Suppressor macrophage (primary cell): ENCODE data around the gene GHR.
A peak's percentile ranks its signal among the peaks of the same experiment; 100 is the strongest.
"Not testable (repeated sequence)": the region's sequence is repeated elsewhere in the genome, so short reads cannot be mapped to it uniquely, and the experiment has no call there.

ENCODE experiments used
- DNase-seq, 4 experiments: peaks; one replicate each; pipeline ENCODE4 v3.0.0-alpha.2; 2020 to 2022

Gene GHR

DNA sequence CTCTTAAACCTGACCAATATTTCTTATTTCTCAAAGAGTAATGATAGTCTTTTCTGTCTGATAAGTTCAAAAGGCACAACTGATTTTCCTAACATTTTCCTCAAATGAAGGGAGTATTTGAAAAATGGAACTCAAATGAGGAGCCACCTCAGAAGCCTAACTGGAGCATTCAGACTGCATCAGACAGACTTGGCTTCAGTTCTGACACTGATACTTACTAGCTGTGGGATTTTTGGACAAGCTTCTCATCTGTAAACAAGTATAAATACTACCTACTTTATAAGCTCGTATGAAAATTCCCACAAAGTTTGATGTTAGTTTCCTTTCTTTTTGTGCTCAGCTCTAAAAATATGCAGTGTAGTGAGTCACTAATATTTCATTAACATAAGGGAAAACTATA lies 225.7 kb downstream of the GHR start:
- DNase-seq = no peak

DNA sequence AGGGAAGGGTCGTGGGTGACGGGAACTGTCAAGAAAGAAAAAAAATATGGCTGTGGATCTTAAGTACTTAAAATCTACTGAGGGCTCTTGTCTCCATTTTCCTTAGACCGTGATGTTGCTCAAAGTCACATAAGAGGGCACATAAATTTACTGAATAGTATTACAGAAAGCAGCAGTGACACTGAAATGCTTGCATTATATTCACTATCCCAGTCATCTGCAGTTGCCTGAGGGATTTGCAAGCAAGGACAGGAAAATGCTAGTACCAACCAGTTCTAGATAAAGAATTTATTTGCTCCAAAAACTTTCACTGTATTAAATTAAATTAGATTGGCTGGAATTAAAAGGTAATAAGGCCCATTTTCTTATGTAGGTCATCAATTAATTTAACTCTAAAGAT lies 226.8 kb downstream of the GHR start:
- DNase-seq = no peak

DNA sequence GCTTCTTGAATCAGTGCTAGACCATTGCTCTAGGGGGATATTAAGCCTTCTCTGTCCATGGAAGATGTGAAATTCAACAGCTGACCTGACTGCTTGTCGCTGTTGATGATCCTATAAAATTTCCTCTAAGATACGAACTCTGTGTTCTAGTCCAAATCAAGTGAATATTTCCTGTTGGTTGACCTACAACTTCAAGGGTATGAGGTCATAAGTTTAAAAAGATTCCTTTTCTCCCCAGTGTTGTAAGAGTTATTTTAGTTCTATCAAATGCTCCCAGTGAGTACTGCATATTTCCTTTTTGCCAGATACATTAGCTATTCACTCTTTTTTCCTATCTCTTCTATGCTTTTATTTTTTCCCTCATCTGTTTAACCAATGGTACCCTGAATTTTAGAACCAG lies 230.5 kb downstream of the GHR start:
- no peak for DNase-seq

DNA sequence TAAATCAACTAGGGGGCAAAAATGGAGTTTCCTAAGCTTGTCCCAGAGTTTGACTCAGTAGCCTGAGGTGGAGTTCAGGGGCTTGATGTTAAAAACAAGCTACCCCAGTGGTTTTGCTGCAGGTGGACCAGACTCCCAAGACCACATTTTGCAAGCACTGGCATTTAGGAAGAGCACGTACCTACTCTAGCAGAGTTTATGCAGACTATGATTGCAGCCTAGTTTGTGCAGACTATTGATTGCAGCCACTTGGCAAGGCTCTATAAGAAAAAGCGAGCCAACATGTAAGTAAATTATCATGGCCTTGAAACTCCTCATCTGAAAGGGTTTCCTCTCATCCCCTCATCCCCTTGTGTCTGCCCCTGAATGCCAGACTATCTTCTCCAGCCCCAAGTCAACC lies 231.4 kb downstream of the GHR start:
- DNase-seq = no peak

DNA sequence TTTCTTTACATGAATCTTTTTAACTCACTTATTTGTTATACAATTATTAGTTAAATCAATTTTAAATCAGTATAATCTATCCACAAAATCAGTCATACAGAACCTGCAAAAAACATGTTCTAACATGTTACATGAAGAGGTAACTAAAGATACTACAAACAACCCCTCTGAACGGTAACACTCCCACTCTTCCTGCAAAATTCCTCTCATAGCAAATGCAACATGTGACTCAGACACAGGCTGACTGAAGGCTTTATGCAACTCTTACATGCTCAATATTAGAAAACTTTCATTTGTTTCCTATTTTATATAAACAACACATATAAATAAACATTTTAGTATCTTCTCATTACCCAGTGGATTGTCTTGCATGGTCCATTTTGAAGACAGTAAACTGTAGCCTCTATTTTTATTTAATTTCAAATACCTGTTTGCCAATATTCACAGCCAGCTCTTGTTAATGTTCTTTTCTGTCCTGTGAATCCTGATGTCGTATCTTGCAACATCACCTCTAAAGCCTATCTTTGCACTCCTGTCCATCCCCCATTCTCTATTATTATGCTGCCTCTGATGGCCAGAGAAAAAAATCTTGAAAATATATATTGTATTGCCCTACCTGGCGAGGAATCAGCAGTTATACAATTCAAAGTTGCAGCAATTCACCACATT lies 232.9 kb downstream of the GHR start:
- peak in 3 of 4 experiments; percentile 4 to 12 (median 5) for DNase-seq

DNA sequence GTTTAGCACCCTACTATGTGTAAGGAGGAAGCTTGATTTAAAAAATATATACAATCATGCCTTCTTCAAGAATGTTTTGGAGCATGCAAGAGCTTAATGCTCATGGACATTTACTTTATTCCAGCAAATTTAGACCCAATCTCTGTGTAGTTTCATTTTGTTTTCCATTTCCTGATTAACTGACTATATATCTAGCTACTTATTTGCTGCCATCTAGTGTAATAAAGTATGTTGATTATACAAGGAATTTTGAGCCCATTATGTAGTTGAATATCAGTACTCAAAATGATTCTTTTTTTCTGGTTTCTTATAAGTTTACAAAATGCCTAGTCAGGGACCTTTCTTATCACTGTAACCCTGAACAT lies 233.4 kb downstream of the GHR start:
- DNase-seq = peak in 2 of 4 experiments; percentile 10 to 26

DNA sequence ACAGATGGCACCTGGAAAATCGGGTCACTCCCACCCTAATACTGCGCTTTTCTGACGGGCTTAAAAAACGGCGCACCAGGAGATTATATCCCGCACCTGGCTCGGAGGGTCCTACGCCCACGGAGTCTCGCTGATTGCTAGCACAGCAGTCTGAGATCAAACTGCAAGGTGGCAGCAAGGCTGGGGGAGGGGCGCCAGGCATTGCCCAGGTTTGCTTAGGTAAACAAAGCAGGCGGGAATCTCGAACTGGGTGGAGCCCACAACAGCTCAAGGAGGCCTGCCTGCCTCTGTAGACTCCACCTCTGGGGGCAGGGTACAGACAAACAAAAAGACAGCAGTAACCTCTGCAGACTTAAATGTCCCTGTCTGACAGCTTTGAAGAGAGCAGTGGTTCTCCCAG lies 236.6 kb downstream of the GHR start:
- not testable (repeated sequence) for DNase-seq

DNA sequence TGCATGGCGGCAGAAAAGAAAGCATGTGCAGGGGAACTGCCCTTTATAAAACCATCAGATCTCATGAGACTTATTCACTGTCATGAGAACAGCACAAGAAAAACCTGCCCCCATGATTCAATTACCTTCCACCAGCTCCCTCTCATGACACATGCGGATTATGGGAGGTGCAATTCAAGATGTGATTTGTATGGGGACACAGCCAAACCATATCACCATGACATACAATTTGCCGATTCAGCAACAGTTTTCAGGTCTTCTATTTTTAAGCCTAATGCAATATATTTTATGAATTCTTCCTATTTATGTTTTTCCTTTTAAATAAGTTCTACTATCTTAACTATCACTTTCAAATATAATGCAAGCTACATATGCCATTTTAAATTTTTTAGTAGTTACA lies 242.6 kb downstream of the GHR start:
- no peak for DNase-seq

DNA sequence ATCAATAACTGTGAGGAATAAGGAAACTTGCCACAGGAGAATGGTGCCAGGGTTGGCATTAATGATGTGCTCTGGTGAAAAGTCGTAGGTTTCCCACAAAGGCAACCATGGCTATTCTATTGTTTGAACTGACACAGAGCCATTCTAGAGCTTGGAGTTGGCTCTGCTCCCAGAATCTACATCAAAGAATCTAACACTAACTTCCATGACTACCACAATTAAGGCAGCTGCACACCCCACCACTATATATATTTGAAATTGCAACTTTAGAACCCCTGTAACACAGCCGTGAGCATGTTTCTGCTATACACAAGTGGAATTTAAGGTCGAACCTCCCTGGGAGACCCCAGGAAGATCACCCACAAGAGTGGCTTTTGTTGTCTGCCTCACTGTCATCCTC lies 243.6 kb downstream of the GHR start:
- DNase-seq = no peak

DNA sequence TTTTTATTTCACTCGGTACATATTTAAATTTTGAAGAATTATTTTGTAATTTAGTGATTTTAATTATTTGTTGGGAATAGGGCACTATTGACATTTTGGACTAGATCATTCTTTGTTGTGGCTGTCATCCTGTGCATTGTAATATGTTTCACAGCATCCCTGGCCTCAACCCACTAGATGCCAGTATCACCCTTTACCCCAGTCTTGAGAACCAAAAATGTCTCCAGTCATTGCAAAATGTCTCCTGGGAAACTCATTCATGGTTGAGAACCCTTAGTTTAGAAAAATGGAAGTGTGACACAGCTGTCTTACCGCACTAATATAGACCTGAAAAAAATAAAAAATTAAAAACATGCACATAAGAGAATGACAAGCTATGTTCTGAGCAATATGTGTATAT lies 245.0 kb downstream of the GHR start:
- no peak for DNase-seq

DNA sequence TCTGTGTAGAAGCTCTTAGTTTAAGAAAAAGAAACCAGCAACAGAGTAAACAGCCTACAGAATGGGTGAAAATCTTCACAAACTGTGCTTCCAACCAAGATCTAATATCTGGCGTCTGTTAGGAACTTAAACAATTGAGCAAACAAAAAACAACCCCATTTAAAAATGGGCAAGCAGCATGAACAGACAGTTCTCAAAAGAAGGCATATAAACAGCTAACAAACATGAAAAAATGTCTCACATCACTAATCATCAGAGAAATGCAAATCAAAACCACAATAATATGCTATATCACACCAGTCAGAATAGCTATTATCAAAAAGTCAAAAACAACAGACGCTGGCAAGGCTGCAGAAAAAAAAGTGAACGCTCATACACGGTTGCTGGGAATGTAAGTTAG lies 249.7 kb downstream of the GHR start:
- DNase-seq = no peak

DNA sequence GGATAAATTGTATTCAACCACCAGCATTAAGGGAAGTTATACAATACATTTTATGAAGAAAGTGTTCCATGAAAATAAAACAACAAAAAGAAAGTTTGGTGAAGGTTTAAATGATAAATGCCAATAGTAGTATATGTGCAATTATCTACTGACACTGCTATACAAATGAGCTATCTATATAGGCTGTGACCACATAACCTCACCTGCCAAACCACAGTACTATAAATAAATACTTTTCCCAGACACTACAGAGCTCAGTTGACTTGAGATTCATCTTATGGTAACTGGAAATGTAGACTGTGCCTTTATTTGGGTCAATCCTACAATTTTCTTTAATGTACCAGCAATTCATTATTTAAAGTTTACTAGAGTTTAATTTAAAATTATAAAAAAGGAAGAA lies 252.4 kb downstream of the GHR start:
- DNase-seq = no peak

DNA sequence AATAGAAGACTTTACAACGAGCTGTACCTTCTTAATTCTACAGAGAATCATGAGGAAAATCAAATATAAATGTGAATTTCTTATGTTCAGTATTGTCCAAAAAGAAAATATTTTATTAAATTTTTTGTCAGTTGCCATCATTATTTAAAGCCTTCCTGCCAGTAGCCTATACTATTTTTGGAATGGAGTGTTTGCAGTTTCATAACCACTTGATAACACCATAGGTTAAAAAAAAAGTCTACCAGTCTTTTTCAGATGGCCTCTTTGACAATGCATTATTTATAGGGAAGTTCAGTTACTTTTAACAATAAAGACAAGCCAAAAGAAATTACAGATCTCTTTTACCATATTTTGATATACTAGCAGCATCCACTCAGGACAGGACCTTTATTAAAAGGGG lies 253.1 kb downstream of the GHR start:
- DNase-seq = no peak

DNA sequence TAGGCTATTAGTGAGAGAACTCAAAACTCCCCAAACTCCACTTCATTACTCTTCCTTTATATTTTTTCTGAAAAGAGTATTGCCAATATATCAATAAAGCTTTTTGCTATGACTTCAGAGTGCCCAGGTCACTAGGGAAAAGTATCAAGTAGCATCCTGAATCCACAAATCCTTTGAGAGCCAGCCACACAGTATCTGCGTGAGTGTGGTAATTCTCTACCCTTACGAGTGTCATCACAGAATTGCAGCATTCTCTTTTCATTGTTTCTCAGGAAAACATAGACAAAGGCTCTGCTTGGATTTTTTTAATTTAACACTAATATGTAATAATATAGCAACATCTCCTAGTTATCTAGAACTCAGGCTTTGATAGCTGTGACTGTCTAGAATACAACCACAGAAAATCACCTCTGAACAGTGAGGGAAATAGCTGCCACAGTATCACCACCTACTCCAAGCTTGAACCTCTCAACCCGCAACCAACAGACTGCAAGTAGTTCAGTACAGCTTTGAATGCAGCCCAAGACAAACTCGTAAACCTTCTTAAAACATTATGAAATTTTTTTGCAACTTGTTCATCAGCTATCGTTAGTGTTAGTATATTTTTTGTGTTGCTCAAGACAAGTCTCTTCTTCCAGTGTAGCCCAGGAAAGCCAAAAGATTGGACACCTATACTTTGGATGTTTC lies 254.1 kb downstream of the GHR start:
- no peak for DNase-seq

DNA sequence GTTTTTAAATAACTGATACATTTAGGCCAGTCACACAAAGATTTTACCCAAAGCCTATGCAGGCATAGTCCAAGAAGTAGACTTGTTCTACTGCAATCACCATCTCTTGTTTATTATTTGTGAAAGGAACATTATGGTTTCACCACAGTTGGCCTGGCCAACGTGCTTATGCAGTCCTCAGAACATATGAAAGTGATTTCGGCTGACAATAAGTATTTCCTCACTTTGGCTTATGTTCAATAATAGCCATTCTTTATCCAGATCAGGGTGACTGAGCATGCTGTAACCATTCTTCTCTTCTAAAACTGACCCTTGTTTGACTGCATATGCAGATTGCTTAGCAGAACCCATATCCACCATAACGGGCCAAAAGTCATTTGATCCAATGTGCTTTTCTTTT lies 256.8 kb downstream of the GHR start:
- no peak for DNase-seq

DNA sequence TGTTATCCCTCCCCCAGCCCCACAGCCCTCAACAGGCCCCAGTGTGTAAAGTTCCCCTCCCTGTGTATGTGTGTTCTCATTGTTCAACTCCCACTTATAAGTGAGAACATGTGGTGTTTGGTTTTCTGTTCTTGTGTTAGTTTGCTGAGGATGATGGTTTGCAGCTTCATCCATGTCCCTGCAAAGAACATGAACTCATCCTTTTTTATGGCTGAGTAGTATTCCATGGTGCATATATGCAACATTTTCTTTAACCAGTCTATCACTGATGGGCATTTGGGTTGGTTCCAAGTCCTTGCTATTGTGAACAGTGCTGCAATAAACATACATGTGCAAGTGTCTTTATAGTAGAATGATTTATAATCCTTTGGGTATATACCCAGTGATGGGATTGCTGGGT lies 261.8 kb downstream of the GHR start:
- not testable (repeated sequence) for DNase-seq

DNA sequence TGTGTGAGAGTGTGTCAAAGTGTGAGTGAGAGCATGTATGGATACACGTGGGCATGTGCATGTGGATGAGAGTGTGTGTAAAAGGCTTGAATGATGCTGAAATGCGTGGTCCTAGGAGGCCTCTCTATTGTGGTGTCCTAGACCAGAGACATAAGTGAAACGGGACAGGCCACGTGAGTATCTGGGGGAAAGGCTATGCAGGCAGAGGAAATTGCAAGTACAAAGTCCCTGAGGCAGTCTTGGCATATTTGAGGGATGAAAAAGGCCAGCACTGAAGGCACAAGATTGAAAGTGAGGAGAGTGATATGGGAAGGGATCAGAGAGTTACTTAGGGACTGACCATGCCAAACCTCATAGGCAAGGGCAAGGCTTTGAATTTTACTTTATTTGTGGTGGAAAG lies 266.2 kb downstream of the GHR start:
- no peak for DNase-seq

DNA sequence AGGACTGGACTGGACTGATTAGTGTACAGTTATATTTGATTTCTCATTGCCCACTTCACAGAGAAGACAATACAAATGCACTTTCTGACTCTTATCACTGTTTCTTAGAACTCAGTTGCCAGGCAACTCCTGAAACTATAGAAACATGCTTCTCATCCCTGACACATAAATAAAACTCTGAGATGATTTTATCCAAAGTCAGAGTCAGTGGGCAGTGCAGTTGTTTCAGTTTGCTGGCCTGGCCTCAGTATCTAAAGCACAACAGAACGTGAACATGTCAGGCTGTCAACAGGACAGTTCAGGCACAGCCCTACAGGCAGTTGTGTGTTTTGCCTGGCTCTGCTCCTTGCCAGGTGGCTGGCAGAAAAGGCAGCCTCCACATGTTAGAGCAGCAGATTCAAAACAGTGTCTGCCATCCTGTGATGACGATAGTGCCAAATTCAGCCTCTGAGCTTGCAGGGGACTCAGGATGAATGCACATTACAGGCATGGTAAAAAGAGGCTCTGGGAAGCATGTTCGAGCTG lies 268.2 kb downstream of the GHR start:
- no peak for DNase-seq

DNA sequence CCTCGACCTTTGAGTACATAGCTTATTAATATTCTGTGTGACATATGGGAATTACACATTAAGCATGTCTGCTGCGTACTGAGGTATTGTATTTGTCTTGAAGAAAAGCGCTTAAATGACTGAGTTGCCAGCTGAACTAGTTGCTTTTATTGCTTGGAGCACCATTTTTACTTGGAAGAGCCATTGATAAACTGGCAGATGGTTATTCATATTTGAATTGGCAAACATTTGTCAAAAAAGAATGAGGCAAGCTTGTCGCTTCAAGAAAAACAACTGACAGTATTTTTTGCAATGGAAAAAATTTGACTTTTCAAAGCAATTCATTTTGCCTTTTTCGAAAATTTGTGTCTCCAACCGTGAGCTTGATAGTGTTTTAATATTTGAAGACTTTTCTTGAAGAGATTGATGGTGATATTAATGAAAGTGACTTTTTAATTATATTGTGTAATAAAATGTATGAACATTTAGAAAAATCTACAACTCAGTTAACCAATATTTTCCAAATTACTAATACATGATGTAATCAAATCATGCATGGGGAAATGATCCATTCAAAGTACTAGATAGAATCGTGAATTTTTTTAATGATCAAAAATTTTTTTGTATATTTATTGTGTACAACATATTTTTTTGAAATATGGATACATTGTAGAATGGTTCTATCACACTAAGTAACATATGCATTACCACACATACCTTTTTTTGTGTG lies 278.3 kb downstream of the GHR start:
- no peak for DNase-seq

DNA sequence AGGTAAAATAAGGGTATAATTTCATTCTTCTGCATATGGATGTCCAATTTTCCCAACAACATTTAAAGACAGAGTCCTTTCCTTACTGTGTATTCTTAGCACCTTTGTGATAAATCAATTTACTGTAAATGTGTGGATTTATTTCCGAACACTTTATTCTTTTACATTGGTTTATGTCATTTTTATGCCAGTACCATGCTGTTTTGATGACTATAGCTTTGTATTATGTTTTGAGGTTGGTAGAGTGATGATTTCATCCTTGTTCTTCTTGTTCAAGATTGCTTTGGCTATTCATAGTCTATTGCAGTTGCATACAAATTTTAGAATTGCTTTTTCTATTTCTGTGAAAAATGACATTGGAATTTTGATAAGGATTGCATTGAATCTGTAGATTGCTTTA lies 280.0 kb downstream of the GHR start:
- DNase-seq = no peak

DNA sequence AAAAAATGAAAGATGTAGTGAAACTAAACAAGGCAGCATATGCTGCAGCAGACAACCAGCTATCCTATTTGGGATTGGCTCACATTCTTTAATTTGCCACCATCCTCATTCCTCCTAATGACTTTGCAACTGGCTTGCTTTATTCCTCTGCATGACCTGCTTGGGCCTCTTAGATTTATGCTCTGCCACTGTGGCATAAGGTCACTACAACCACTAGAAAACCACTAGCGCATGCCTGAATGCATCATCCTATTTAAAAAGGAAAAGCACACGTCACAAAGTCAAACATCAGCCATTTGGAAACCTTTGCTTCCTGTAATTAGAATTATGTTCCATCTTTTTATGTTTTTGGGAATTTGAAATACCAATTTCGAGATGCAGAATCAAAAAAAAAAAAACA lies 292.5 kb downstream of the GHR start:
- peak; percentile 33 to 69 (median 50) for DNase-seq

DNA sequence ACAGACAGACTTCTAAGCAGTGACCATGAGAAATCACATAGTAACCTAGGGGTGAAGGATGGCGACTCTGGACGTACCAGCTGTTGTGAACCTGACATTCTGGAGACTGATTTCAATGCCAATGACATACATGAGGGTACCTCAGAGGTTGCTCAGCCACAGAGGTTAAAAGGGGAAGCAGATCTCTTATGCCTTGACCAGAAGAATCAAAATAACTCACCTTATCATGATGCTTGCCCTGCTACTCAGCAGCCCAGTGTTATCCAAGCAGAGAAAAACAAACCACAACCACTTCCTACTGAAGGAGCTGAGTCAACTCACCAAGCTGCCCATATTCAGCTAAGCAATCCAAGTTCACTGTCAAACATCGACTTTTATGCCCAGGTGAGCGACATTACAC lies 295.4 kb downstream of the GHR start:
- DNase-seq = peak in 3 of 4 experiments; percentile 8 to 14 (median 9)

DNA sequence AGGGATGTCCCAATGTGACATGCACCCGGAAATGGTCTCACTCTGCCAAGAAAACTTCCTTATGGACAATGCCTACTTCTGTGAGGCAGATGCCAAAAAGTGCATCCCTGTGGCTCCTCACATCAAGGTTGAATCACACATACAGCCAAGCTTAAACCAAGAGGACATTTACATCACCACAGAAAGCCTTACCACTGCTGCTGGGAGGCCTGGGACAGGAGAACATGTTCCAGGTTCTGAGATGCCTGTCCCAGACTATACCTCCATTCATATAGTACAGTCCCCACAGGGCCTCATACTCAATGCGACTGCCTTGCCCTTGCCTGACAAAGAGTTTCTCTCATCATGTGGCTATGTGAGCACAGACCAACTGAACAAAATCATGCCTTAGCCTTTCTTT lies 295.8 kb downstream of the GHR start:
- no peak for DNase-seq

DNA sequence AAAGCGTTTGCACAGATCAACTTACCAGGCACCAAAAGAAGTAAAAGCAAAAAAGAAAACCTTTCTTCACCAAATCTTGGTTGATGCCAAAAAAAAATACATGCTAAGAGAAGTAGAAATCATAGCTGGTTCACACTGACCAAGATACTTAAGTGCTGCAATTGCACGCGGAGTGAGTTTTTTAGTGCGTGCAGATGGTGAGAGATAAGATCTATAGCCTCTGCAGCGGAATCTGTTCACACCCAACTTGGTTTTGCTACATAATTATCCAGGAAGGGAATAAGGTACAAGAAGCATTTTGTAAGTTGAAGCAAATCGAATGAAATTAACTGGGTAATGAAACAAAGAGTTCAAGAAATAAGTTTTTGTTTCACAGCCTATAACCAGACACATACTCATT lies 297.0 kb downstream of the GHR start:
- peak in 3 of 4 experiments; percentile 25 to 49 (median 28) for DNase-seq
